Adipocyte (in vitro differentiated cells): ENCODE results near the gene PDCD7.
"Not testable (repeated sequence)": the region's sequence is repeated elsewhere in the genome, so short reads cannot be mapped to it uniquely, and the experiment has no call there.

Source experiments
- DNase-seq: peaks from one replicate; pipeline ENCODE4 v3.0.0-alpha.2; 2015; ENCODE audit warnings: low read depth
- H3K27me3 ChIP-seq: replicated peaks from 2 replicates; pipeline ENCODE4 v1.7.0; 2013; ENCODE audit warnings: mild to moderate bottlenecking, low read length, moderate library complexity; ENCODE audit not compliant: control insufficient read depth, insufficient read depth
- H3K36me3 ChIP-seq: 2 replicates; pipeline ENCODE4 v1.7.0; 2013; ENCODE audit warnings: low read length, mild to moderate bottlenecking, moderate library complexity; ENCODE audit not compliant: control insufficient read depth, insufficient read depth, severe bottlenecking
- H3K4me1 ChIP-seq: 2 replicates; pipeline ENCODE4 v1.7.0; 2013; ENCODE audit warnings: mild to moderate bottlenecking, low read length, moderate library complexity; ENCODE audit not compliant: control insufficient read depth, insufficient read depth
- H3K4me3 ChIP-seq: 2 replicates; pipeline ENCODE4 v1.7.0; 2013; ENCODE audit warnings: mild to moderate bottlenecking, low read length, moderate library complexity
- H3K9ac ChIP-seq: 2 replicates; pipeline ENCODE4 v1.7.0; 2013; ENCODE audit warnings: mild to moderate bottlenecking, low read length, moderate library complexity
- H3K9me3 ChIP-seq: 2 replicates; pipeline ENCODE4 v1.7.0; 2013; ENCODE audit warnings: mild to moderate bottlenecking, low read length, moderate library complexity; ENCODE audit not compliant: control insufficient read depth

Gene PDCD7

GRCh38 chr15:65079580-65079979 is 54.0 kb downstream of the PDCD7 start:
- H3K27me3 ChIP-seq = peaks cover 40% of the 10 kb centered on the region
- no peak overlapping the region for H3K9ac ChIP-seq
- no peak for DNase-seq
- no peaks in the 10 kb centered on the region for H3K36me3 ChIP-seq
- H3K9me3 ChIP-seq = no peaks in the 10 kb centered on the region
- H3K4me3 ChIP-seq = no peak overlapping the region
- H3K4me1 ChIP-seq = peaks cover 2% of the 10 kb centered on the region

GRCh38 chr15:65077981-65078352 is 55.6 kb downstream of the PDCD7 start:
- Histone ChIP-seq H3K9ac (no peak overlapping the region), H3K27me3 (peaks cover 31% of the 10 kb centered on the region), H3K9me3 (no peaks in the 10 kb centered on the region), H3K4me3 (no peak overlapping the region), H3K4me1 (no peaks in the 10 kb centered on the region), H3K36me3 (no peaks in the 10 kb centered on the region)
- DNase-seq = peak; percentile 61

- no peak overlapping the region for H3K9ac ChIP-seq
- no peaks in the 10 kb centered on the region for H3K4me1 ChIP-seq
- peaks cover 29% of the 10 kb centered on the region for H3K27me3 ChIP-seq
- no peaks in the 10 kb centered on the region for H3K9me3 ChIP-seq
- DNase-seq = no peak
- no peaks in the 10 kb centered on the region for H3K36me3 ChIP-seq
- no peak overlapping the region for H3K4me3 ChIP-seq
These were observed 56.2 kb downstream of the PDCD7 start for GRCh38 chr15:65077291-65077980.

GRCh38 chr15:65076486-65077290 is 56.9 kb downstream of the PDCD7 start, which contains the start of gene KBTBD13:
Gene KBTBD13 (plus strand): TSS chr15:65076746. CDS start chr15:65076816, 70 bp downstream.
- Histone ChIP-seq H3K4me1 (peaks cover 5% of the 10 kb centered on the region), H3K36me3 (no peaks in the 10 kb centered on the region), H3K9ac (no peak within 1 kb of the TSS), H3K4me3 (no peak within 1 kb of the TSS), H3K9me3 (no peaks in the 10 kb centered on the region), H3K27me3 (peaks cover 29% of the 10 kb centered on the region)
- no peak for DNase-seq

- Histone ChIP-seq H3K27me3 (peaks cover 26% of the 10 kb centered on the region), H3K4me1 (peaks cover 12% of the 10 kb centered on the region)
- H3K9me3 ChIP-seq, H3K9ac ChIP-seq, H3K4me3 ChIP-seq, DNase-seq, H3K36me3 ChIP-seq: not testable (repeated sequence)
These were observed 57.8 kb downstream of the PDCD7 start for GRCh38 chr15:65075607-65076395.

- DNase-seq, H3K36me3 ChIP-seq, H3K9me3 ChIP-seq, H3K9ac ChIP-seq, H3K4me3 ChIP-seq: not testable (repeated sequence)
- Histone ChIP-seq H3K4me1 (peaks cover 12% of the 10 kb centered on the region), H3K27me3 (peaks cover 23% of the 10 kb centered on the region)
These were observed 58.7 kb downstream of the PDCD7 start for GRCh38 chr15:65074946-65075345.

- Histone ChIP-seq H3K4me1 (peaks cover 32% of the 10 kb centered on the region), H3K9ac (no peak overlapping the region), H3K4me3 (no peak overlapping the region), H3K9me3 (no peaks in the 10 kb centered on the region), H3K36me3 (no peaks in the 10 kb centered on the region), H3K27me3 (peaks cover 13% of the 10 kb centered on the region)
- DNase-seq = no peak
These were observed 61.0 kb downstream of the PDCD7 start for GRCh38 chr15:65072617-65073016.

- Histone ChIP-seq H3K9me3 (no peaks in the 10 kb centered on the region), H3K36me3 (no peaks in the 10 kb centered on the region), H3K9ac (no peak overlapping the region), H3K4me3 (no peak overlapping the region), H3K27me3 (peaks cover 12% of the 10 kb centered on the region), H3K4me1 (peaks cover 32% of the 10 kb centered on the region)
- DNase-seq = no peak
These were observed 61.6 kb downstream of the PDCD7 start for GRCh38 chr15:65072027-65072426.

GRCh38 chr15:65071381-65071811 is 62.2 kb downstream of the PDCD7 start:
- no peaks in the 10 kb centered on the region for H3K36me3 ChIP-seq
- H3K4me1 ChIP-seq = peaks cover 37% of the 10 kb centered on the region
- no peaks in the 10 kb centered on the region for H3K9me3 ChIP-seq
- DNase-seq = no peak
- H3K27me3 ChIP-seq = peaks cover 6% of the 10 kb centered on the region
- no peak overlapping the region for H3K4me3 ChIP-seq
- no peak overlapping the region for H3K9ac ChIP-seq

GRCh38 chr15:65069779-65070546 is 63.6 kb downstream of the PDCD7 start:
- Histone ChIP-seq H3K4me3 (no peak overlapping the region), H3K27me3 (peaks cover 4% of the 10 kb centered on the region), H3K4me1 (peaks cover 41% of the 10 kb centered on the region), H3K36me3 (no peaks in the 10 kb centered on the region), H3K9me3 (no peaks in the 10 kb centered on the region), H3K9ac (no peak overlapping the region)
- DNase-seq = no peak
